Measurements from ENCODE around the gene CEPT1. TPM values are rescaled to one million over a fixed set of nuclear protein-coding genes. Genes with fewer than 3 reads are reported as not detected.

The CEPT1 gene
- total and polyA plus RNA-seq, 12 donors, result 6.6 to 19.5 (median 13.1) TPM

- DNase-seq (no peak), ATAC-seq (no peak)
- Histone ChIP-seq H3K27me3 (no peaks in the 10 kb centered on the region), H3K27ac (no peak overlapping the region), H3K36me3 (no peaks in the 10 kb centered on the region), H3K9me3 (peaks cover 0 to 64% (median 12%) of the 10 kb centered on the region in 11 donors), H3K4me1 (no peaks in the 10 kb centered on the region), H3K4me3 (no peak overlapping the region)
- no peak for TF ChIP-seq CTCF (IDR thresholded peaks at IDR 0.05)
- 88 to 96% methylated on average over 5 of the region's 5 CpGs for WGBS, 2 donors
- intact Hi-C loops (cut with DNase I), result no loop called here
These were observed 38.0 kb upstream of the CEPT1 start for GRCh38 chr1:111101854-111102642.

GRCh38 chr1:111104981-111105380, 35.0 kb upstream of the CEPT1 start:
- H3K4me1 ChIP-seq, result no peaks in the 10 kb centered on the region
- H3K27me3 ChIP-seq, result no peaks in the 10 kb centered on the region
- peaks cover 0 to 1% (median 0%) of the 10 kb centered on the region in 9 donors for H3K36me3 ChIP-seq
- ATAC-seq (no peak), DNase-seq (no peak)
- TF ChIP-seq CTCF (IDR thresholded peaks at IDR 0.05), result no peak
- H3K4me3 ChIP-seq, result no peak overlapping the region
- H3K9me3 ChIP-seq, result peaks cover 0 to 63% (median 0%) of the 10 kb centered on the region in 11 donors
- H3K27ac ChIP-seq, result no peak overlapping the region
- intact Hi-C loops (cut with DNase I), result no loop called here
- 88 to 96% methylated on average over 2 of the region's 2 CpGs for WGBS, 2 donors

- H3K36me3 ChIP-seq, result peaks cover 0 to 41% (median 0%) of the 10 kb centered on the region in 9 donors
- peaks cover 0 to 35% (median 0%) of the 10 kb centered on the region in 11 donors for H3K9me3 ChIP-seq
- no peaks in the 10 kb centered on the region for H3K27me3 ChIP-seq
- 92 to 93% methylated on average over 1 of the region's 1 CpG for WGBS, 2 donors
- DNase-seq (no peak), ATAC-seq (no peak)
- no peak for TF ChIP-seq CTCF (IDR thresholded peaks at IDR 0.05)
- H3K4me1 ChIP-seq, result no peaks in the 10 kb centered on the region
- intact Hi-C loops (cut with DNase I), result no loop called here
- no peak overlapping the region for H3K27ac ChIP-seq
- H3K4me3 ChIP-seq, result no peak overlapping the region
These were observed 29.7 kb upstream of the CEPT1 start for GRCh38 chr1:111110197-111110899.

- intact Hi-C loops (cut with DNase I), result no loop called here
- no peaks in the 10 kb centered on the region for H3K27me3 ChIP-seq
- DNase-seq, result no peak
- H3K4me1 ChIP-seq, result no peaks in the 10 kb centered on the region
- no peak for ATAC-seq
- no peaks in the 10 kb centered on the region for H3K9me3 ChIP-seq
- TF ChIP-seq CTCF (IDR thresholded peaks at IDR 0.05), result no peak
- WGBS, 2 donors, result 95 to 96% methylated on average over 2 of the region's 2 CpGs
- peaks cover 0 to 88% (median 21%) of the 10 kb centered on the region in 9 donors for H3K36me3 ChIP-seq
- no peak overlapping the region for H3K27ac ChIP-seq
- no peak overlapping the region for H3K4me3 ChIP-seq
These were observed 23.5 kb upstream of the CEPT1 start for GRCh38 chr1:111116496-111116895.
